ENCODE results near the gene CCDC15. TPM values are rescaled to one million over a fixed set of nuclear protein-coding genes. Genes with fewer than 3 reads are reported as not detected.

Gene CCDC15
- total and polyA plus RNA-seq, 2 donors (not counting 1 experiment from before 2014, with no cell fraction given): 1.2 to 2.3 TPM

GRCh38 chr11:124930799-124931198 lies 23.2 kb upstream of the CCDC15 start:
- Histone ChIP-seq H3K79me2 (ENCODE audit: control insufficient read depth, insufficient read depth, low read length) (no peaks in the 10 kb centered on the region), H3K9ac (ENCODE audit: insufficient read depth, low read length) (no peak overlapping the region), H3K9me3 (ENCODE audit: control insufficient read depth, insufficient read depth, low read depth, low read length) (no peaks in the 10 kb centered on the region), H2AFZ (ENCODE audit: low read length) (no peak overlapping the region), H3K4me2 (ENCODE audit: extremely low read depth, insufficient read depth, low read length) (no peak overlapping the region), H3K27me3 (ENCODE audit: control insufficient read depth, insufficient read depth, low read length) (no peaks in the 10 kb centered on the region), H4K20me1 (ENCODE audit: control insufficient read depth, extremely low read depth, insufficient read depth, low read length) (no peaks in the 10 kb centered on the region), H3K36me3 (ENCODE audit: control insufficient read depth, insufficient read depth, low read length) (no peaks in the 10 kb centered on the region), H3K27ac (ENCODE audit: insufficient read depth, low read length) (no peak overlapping the region), H3K4me1 (ENCODE audit: control insufficient read depth, extremely low read depth, insufficient read depth, low read length) (peaks cover 15% of the 10 kb centered on the region), H3K4me3 (replicated peaks in 1 of 4; ENCODE audit: control extremely low read depth in 1 of 4, insufficient read depth in 1 of 4, low read depth in 3 of 4, low read length in 4 of 4) (no peak overlapping the region)
- DNase-seq (ENCODE audit: low read depth in 2 of 2): no peak
- no peak for TF ChIP-seq CTCF (conservative IDR thresholded peaks at IDR 0.05 in 1 of 2, IDR thresholded peaks at IDR 0.05 in 1 of 2; ENCODE audit: low read depth in 1 of 2, low read length in 2 of 2)
- no peak for TF ChIP-seq EZH2 (IDR thresholded peaks at IDR 0.05; ENCODE audit: low read length, missing control alignments)

GRCh38 chr11:124934862-124935547 lies 19.0 kb upstream of the CCDC15 start:
- H3K9me3 ChIP-seq (ENCODE audit: control insufficient read depth, insufficient read depth, low read depth, low read length): no peaks in the 10 kb centered on the region
- no peaks in the 10 kb centered on the region for H3K36me3 ChIP-seq (ENCODE audit: control insufficient read depth, insufficient read depth, low read length)
- H4K20me1 ChIP-seq (ENCODE audit: control insufficient read depth, extremely low read depth, insufficient read depth, low read length): no peaks in the 10 kb centered on the region
- peak; percentile 75 to 93 for DNase-seq (ENCODE audit: low read depth in 2 of 2)
- H2AFZ ChIP-seq (ENCODE audit: low read length): no peak overlapping the region
- H3K27ac ChIP-seq (ENCODE audit: insufficient read depth, low read length): peak overlapping the region; percentile 57
- H3K27me3 ChIP-seq (ENCODE audit: control insufficient read depth, insufficient read depth, low read length): no peaks in the 10 kb centered on the region
- H3K9ac ChIP-seq (ENCODE audit: insufficient read depth, low read length): no peak overlapping the region
- no peaks in the 10 kb centered on the region for H3K79me2 ChIP-seq (ENCODE audit: control insufficient read depth, insufficient read depth, low read length)
- H3K4me3 ChIP-seq (replicated peaks in 1 of 4; ENCODE audit: control extremely low read depth in 1 of 4, insufficient read depth in 1 of 4, low read depth in 3 of 4, low read length in 4 of 4): no peak overlapping the region
- peaks cover 15% of the 10 kb centered on the region for H3K4me1 ChIP-seq (ENCODE audit: control insufficient read depth, extremely low read depth, insufficient read depth, low read length)
- H3K4me2 ChIP-seq (ENCODE audit: extremely low read depth, insufficient read depth, low read length): peak overlapping the region; percentile 47
- TF ChIP-seq EZH2 (IDR thresholded peaks at IDR 0.05; ENCODE audit: low read length, missing control alignments): no peak
- TF ChIP-seq CTCF (conservative IDR thresholded peaks at IDR 0.05 in 1 of 2, IDR thresholded peaks at IDR 0.05 in 1 of 2; ENCODE audit: low read depth in 1 of 2, low read length in 2 of 2): peak; percentile 18 to 31

GRCh38 chr11:124935548-124936514 lies 18.2 kb upstream of the CCDC15 start, which contains the start of gene HEPACAM:
Gene HEPACAM (minus strand): TSS chr11:124936047. CDS start chr11:124936006, 41 bp downstream.
- H3K27ac ChIP-seq (ENCODE audit: insufficient read depth, low read length): peak within 1 kb of the TSS; percentile 56
- DNase-seq (ENCODE audit: low read depth in 2 of 2): no peak

More at GRCh38 chr11:124935548-124936514, 18.2 kb upstream of the CCDC15 start, which contains the start of gene HEPACAM:
- H3K4me2 ChIP-seq (ENCODE audit: extremely low read depth, insufficient read depth, low read length): no peak within 1 kb of the TSS
- H2AFZ ChIP-seq (ENCODE audit: low read length): no peak within 1 kb of the TSS
- no peak for TF ChIP-seq EZH2 (IDR thresholded peaks at IDR 0.05; ENCODE audit: low read length, missing control alignments)
- TF ChIP-seq CTCF (conservative IDR thresholded peaks at IDR 0.05 in 1 of 2, IDR thresholded peaks at IDR 0.05 in 1 of 2; ENCODE audit: low read depth in 1 of 2, low read length in 2 of 2): no peak
- H3K4me1 ChIP-seq (ENCODE audit: control insufficient read depth, extremely low read depth, insufficient read depth, low read length): peaks cover 15% of the 10 kb centered on the region
- H3K9ac ChIP-seq (ENCODE audit: insufficient read depth, low read length): no peak within 1 kb of the TSS
- H3K79me2 ChIP-seq (ENCODE audit: control insufficient read depth, insufficient read depth, low read length): no peaks in the 10 kb centered on the region
- H3K36me3 ChIP-seq (ENCODE audit: control insufficient read depth, insufficient read depth, low read length): no peaks in the 10 kb centered on the region
- no peaks in the 10 kb centered on the region for H4K20me1 ChIP-seq (ENCODE audit: control insufficient read depth, extremely low read depth, insufficient read depth, low read length)
- no peaks in the 10 kb centered on the region for H3K27me3 ChIP-seq (ENCODE audit: control insufficient read depth, insufficient read depth, low read length)
- H3K9me3 ChIP-seq (ENCODE audit: control insufficient read depth, insufficient read depth, low read depth, low read length): no peaks in the 10 kb centered on the region
- no peak within 1 kb of the TSS for H3K4me3 ChIP-seq (replicated peaks in 1 of 4; ENCODE audit: control extremely low read depth in 1 of 4, insufficient read depth in 1 of 4, low read depth in 3 of 4, low read length in 4 of 4)
